ENCODE results near the gene TPP1. TPM values are rescaled to one million over a fixed set of nuclear protein-coding genes. Genes with fewer than 3 reads are reported as not detected.
A peak's percentile ranks its signal among the peaks of the same experiment; 100 is the strongest.

TPP1 gene
- total RNA-seq, 4 donors from 2014 or later: 13.9 to 43.4 (median 19.6) TPM

DNA sequence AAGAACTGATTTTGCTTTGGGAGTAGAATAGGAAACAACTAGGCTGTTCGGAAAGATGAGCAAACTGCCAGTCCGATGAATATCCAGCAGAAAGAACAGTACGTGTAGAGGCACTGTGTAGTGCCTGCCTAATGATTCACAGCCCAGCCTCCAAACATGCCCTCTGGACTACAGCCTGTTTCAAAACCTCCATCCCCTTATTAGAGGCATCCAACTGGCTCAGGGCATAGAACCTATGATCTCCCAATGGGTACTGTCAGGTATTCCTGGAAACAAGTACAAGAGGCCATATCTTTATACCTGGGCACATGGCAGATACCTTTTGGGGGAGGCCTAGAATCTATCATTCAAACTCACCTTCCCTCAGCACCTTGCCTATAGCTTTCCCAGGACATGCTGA, 20.7 kb downstream of the TPP1 start:
- in situ Hi-C loops (cut with MboI; ENCODE audit: low sequenced_read_pairs in 4 of 4) (no loop called here), intact Hi-C loops (cut with DNase I; ENCODE audit: low total_unique reads) (no loop called here)
- H3K36me3 ChIP-seq: peaks cover 0 to 57% of the 10 kb centered on the region in 2 donors
- H3K27me3 ChIP-seq: no peaks in the 10 kb centered on the region
- no peak overlapping the region for H3K4me3 ChIP-seq
- H3K4me1 ChIP-seq: peaks cover 17 to 33% of the 10 kb centered on the region in 2 donors
- DNase-seq: no peak
- H3K27ac ChIP-seq: no peak overlapping the region
- ATAC-seq: no peak
- TF ChIP-seq POLR2A (IDR thresholded peaks at IDR 0.05): no peak
- TF ChIP-seq, protein P1, sequence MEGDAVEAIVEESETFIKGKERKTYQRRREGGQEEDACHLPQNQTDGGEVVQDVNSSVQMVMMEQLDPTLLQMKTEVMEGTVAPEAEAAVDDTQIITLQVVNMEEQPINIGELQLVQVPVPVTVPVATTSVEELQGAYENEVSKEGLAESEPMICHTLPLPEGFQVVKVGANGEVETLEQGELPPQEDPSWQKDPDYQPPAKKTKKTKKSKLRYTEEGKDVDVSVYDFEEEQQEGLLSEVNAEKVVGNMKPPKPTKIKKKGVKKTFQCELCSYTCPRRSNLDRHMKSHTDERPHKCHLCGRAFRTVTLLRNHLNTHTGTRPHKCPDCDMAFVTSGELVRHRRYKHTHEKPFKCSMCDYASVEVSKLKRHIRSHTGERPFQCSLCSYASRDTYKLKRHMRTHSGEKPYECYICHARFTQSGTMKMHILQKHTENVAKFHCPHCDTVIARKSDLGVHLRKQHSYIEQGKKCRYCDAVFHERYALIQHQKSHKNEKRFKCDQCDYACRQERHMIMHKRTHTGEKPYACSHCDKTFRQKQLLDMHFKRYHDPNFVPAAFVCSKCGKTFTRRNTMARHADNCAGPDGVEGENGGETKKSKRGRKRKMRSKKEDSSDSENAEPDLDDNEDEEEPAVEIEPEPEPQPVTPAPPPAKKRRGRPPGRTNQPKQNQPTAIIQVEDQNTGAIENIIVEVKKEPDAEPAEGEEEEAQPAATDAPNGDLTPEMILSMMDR (IDR thresholded peaks at IDR 0.05 in 4 of 5, conservative IDR thresholded peaks at IDR 0.05 in 1 of 5): no peak
- no peaks in the 10 kb centered on the region for H3K9me3 ChIP-seq

DNA sequence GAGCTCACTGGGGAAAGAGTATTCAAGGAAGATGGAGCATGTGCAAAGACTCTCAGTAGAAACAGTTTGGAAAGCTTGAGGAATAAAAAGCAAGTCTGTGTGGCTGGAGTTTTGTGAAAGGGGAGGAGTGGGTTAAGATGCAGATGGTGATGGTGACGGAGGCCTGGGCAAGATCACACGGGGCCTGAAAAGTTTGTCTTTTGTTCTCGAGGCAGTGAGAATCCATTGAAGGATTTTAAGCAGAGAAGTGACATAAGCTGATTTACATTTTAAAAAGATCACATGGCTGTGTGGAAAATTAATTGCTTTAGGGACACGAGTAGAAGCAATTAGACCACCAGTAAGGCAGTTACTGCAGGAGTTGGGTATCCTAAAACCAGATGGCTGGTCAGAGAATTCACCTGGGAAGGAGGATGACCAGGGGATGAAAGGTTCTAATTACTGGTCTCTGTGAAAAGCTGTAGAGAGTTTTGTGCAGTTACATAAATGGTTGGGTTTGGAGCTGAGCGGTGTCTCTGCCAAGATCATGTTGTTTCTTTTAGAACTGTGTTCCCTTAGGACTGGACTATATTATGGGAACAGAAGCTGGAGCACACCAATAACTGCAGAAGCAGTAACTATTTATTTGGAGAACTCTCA, 22.9 kb downstream of the TPP1 start:
- ATAC-seq (peak; percentile 24 to 32), DNase-seq (no peak)
- no peak for TF ChIP-seq POLR2A (IDR thresholded peaks at IDR 0.05)
- TF ChIP-seq, protein P1 (IDR thresholded peaks at IDR 0.05 in 4 of 5, conservative IDR thresholded peaks at IDR 0.05 in 1 of 5): no peak
- peaks cover 0 to 58% of the 10 kb centered on the region in 2 donors for H3K36me3 ChIP-seq
- H3K27ac ChIP-seq: peak overlapping the region; percentile 31 to 55 (median 38)
- intact Hi-C loops (cut with DNase I; ENCODE audit: low total_unique reads): no loop called here
- H3K4me3 ChIP-seq: no peak overlapping the region
- in situ Hi-C loops (cut with MboI; ENCODE audit: low sequenced_read_pairs in 4 of 4): no loop called here
- H3K27me3 ChIP-seq: no peaks in the 10 kb centered on the region
- peaks cover 4 to 18% of the 10 kb centered on the region in 2 donors for H3K4me1 ChIP-seq
- H3K9me3 ChIP-seq: no peaks in the 10 kb centered on the region

DNA sequence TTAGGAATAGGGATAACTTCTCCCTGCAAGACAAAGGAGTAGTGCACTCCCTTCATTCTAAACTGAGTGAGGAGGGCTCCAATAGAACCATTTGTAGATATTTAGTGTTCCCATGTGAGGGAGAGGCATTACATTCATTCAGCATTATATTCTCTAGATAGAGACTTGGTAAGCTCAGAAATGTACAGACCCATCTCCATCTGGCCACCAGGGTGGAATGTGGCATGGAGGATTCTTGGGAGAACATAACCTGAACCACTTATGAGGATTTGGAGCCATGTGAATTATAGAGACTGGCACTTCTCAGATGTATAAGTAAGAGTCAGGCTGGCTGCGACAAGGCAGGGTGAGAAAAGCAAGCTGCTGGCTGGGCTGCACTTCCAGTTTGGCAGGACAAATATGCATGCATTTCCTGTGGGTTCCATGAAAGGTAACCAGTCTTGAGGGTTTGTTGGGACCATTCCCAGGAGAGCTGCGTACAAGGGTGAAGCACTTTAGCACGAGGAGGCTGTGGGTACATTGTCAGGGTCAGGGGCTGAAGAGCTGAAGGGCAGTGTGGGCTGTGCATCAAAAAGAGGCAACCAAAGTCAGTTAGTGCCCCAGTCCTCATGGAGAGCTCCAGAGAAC, 25.0 kb downstream of the TPP1 start:
- TF ChIP-seq POLR2A (IDR thresholded peaks at IDR 0.05): no peak
- TF ChIP-seq, protein P1 (IDR thresholded peaks at IDR 0.05 in 4 of 5, conservative IDR thresholded peaks at IDR 0.05 in 1 of 5): no peak
- H3K4me3 ChIP-seq: no peak overlapping the region
- DNase-seq: no peak
- peaks cover 0 to 37% of the 10 kb centered on the region in 2 donors for H3K36me3 ChIP-seq
- no peaks in the 10 kb centered on the region for H3K9me3 ChIP-seq
- ATAC-seq: no peak
- in situ Hi-C loops (cut with MboI; ENCODE audit: low sequenced_read_pairs in 4 of 4): no loop called here
- peak overlapping the region in 1 of 4 donors; percentile 21 for H3K27ac ChIP-seq
- H3K4me1 ChIP-seq: peaks cover 4 to 16% of the 10 kb centered on the region in 2 donors
- H3K27me3 ChIP-seq: no peaks in the 10 kb centered on the region
- intact Hi-C loops (cut with DNase I; ENCODE audit: low total_unique reads): no loop called here

DNA sequence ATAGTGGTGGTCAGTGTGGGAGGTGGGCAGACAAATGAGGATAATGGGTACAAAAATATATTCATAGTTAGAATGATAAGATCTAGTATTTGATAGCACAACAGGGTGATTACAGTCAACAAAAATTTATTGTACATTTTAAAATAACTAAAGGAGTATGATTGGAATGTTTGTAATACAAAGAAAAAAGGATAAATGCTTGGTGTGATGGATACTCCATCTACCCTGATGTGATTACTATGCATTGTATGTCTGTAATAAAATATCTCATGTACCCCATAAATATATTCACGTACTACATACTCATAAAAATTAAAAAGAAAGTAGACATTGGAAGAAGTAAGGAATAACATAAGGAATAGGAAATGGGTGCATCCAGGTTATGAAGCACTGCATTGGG, 31.2 kb downstream of the TPP1 start:
- H3K4me3 ChIP-seq: no peak overlapping the region
- H3K9me3 ChIP-seq: peaks cover 0 to 14% (median 0%) of the 10 kb centered on the region in 3 donors
- TF ChIP-seq POLR2A (IDR thresholded peaks at IDR 0.05): no peak
- TF ChIP-seq, protein P1 (IDR thresholded peaks at IDR 0.05 in 4 of 5, conservative IDR thresholded peaks at IDR 0.05 in 1 of 5): no peak
- intact Hi-C loops (cut with DNase I; ENCODE audit: low total_unique reads) (no loop called here), in situ Hi-C loops (cut with MboI; ENCODE audit: low sequenced_read_pairs in 4 of 4) (no loop called here)
- H3K27ac ChIP-seq: peak overlapping the region in 3 of 4 donors; percentile 33 to 46 (median 44)
- peaks cover 0 to 8% of the 10 kb centered on the region in 2 donors for H3K36me3 ChIP-seq
- DNase-seq (no peak), ATAC-seq (no peak)
- H3K4me1 ChIP-seq: peaks cover 0 to 3% of the 10 kb centered on the region in 2 donors
- H3K27me3 ChIP-seq: no peaks in the 10 kb centered on the region
